ENCODE results near the gene AMZ2. TPM values are rescaled to one million over a fixed set of nuclear protein-coding genes. Genes with fewer than 3 reads are reported as not detected.
"Not testable (repeated sequence)": the region's sequence is repeated elsewhere in the genome, so short reads cannot be mapped to it uniquely, and the experiment has no call there.

AMZ2 gene
- polyA plus RNA-seq, 1 donor (not counting 4 experiments of a cell fraction or from before 2014, with no cell fraction given), result 123 TPM

DNA sequence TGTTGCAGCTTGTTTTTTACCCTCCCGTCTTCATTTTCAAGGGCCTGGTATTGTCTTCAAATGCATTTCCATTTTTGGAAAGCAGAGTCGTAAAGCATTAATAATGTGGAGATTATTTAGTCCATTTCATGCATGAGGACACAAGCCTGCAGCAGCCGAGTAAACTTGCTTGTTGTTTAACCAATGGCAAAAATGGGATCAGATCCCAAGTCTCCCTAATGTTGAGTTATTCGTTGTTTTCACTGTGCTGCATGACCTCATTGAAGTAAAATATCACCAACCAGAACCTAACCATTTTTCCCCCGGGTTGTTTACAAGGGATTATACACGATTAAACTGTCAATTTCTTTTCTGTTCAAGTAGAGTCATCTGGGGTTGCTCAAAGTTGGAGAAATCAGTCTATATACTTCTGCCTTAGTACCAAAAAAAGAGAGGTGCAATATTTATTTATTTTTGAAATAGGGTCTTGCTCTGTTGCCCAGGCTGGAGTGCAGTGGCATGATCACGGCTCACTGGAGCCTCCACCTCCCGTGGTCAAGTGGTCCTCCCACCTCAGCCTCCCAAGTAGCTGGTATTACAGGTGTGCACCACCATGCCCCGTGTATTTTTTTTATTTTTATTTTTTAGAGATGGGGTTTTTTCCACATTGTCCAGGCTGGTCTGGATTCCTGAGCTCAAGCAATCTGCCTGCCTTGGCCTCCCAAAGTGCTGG lies 12.4 kb downstream of the AMZ2 start:
- TF ChIP-seq EZH2 (IDR thresholded peaks at IDR 0.05; ENCODE audit: low read length), result no peak
- TF ChIP-seq, protein P1, sequence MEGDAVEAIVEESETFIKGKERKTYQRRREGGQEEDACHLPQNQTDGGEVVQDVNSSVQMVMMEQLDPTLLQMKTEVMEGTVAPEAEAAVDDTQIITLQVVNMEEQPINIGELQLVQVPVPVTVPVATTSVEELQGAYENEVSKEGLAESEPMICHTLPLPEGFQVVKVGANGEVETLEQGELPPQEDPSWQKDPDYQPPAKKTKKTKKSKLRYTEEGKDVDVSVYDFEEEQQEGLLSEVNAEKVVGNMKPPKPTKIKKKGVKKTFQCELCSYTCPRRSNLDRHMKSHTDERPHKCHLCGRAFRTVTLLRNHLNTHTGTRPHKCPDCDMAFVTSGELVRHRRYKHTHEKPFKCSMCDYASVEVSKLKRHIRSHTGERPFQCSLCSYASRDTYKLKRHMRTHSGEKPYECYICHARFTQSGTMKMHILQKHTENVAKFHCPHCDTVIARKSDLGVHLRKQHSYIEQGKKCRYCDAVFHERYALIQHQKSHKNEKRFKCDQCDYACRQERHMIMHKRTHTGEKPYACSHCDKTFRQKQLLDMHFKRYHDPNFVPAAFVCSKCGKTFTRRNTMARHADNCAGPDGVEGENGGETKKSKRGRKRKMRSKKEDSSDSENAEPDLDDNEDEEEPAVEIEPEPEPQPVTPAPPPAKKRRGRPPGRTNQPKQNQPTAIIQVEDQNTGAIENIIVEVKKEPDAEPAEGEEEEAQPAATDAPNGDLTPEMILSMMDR (optimal IDR thresholded peaks at IDR 0.05 in 1 of 3, IDR thresholded peaks at IDR 0.05 in 1 of 3, conservative IDR thresholded peaks at IDR 0.05 in 1 of 3; ENCODE audit: extremely low read depth in 1 of 3, insufficient read depth in 2 of 3, low read length in 3 of 3), result no peak
- no peak overlapping the region for H2AFZ ChIP-seq (ENCODE audit: control insufficient read depth, low read length)
- H3K9me1 ChIP-seq (ENCODE audit: control insufficient read depth, extremely low read depth, insufficient read depth, low read length), result no peaks in the 10 kb centered on the region
- dilution Hi-C loops (cut with MboI; ENCODE audit: extremely low pct_ligation_motif_present, low sequenced_read_pairs), result no loop called here
- no peaks in the 10 kb centered on the region for H3K9me3 ChIP-seq (ENCODE audit: control insufficient read depth, low read depth, low read length)
- no peaks in the 10 kb centered on the region for H3K27me3 ChIP-seq (ENCODE audit: control insufficient read depth, extremely low read depth, insufficient read depth, low read length)
- H3K9ac ChIP-seq (ENCODE audit: control insufficient read depth, extremely low read depth, insufficient read depth, low read length), result no peak overlapping the region
- no peaks in the 10 kb centered on the region for H3K79me2 ChIP-seq (ENCODE audit: control insufficient read depth, insufficient read depth, low read length)
- FAIRE-seq, result no peak
- no peak overlapping the region for H3K4me2 ChIP-seq (ENCODE audit: control insufficient read depth, extremely low read depth, insufficient read depth, low read depth, low read length)
- H3K4me3 ChIP-seq (ENCODE audit: control insufficient read depth in 2 of 3, extremely low read depth in 1 of 3, insufficient read depth in 2 of 3, low read depth in 1 of 3, low read length in 3 of 3), result no peak overlapping the region
- peaks cover 0 to 5% of the 10 kb centered on the region in 2 experiments for H3K36me3 ChIP-seq (ENCODE audit: control insufficient read depth in 2 of 2, extremely low read depth in 1 of 2, insufficient read depth in 2 of 2, low read length in 2 of 2)
- H3K4me1 ChIP-seq (ENCODE audit: control insufficient read depth, extremely low read depth, insufficient read depth, low read length), result peaks cover 3% of the 10 kb centered on the region
- no peaks in the 10 kb centered on the region for H4K20me1 ChIP-seq (ENCODE audit: control insufficient read depth, extremely low read depth, insufficient read depth, low read length)
- H3K27ac ChIP-seq (ENCODE audit: control insufficient read depth, insufficient read depth, low read length), result no peak overlapping the region
- no peak for DNase-seq (ENCODE audit: low read depth, low spot score)

DNA sequence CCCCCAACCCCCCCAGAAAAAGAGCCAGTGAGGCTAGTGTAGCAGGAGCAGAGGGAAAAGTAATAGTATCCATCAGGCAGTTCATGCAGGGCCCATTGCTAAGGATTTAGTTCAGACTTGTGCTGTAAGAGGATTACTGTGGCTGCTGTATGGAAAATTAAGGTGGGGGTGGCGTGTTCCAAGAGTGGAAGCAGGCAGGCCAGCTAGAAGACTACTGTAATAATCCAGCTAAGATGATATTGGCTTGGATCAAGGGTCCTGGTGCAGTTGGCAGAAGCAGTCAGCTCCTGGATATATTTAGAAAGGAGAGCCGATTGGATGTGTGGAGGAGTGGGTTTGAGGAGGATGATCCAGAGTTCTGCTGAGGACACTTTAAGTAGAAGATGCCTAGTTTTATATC lies 14.6 kb downstream of the AMZ2 start:
- H4K20me1 ChIP-seq (ENCODE audit: control insufficient read depth, extremely low read depth, insufficient read depth, low read length); DNase-seq (ENCODE audit: low read depth, low spot score); H3K9ac ChIP-seq (ENCODE audit: control insufficient read depth, extremely low read depth, insufficient read depth, low read length); H3K4me3 ChIP-seq (ENCODE audit: control insufficient read depth in 2 of 3, extremely low read depth in 1 of 3, insufficient read depth in 2 of 3, low read depth in 1 of 3, low read length in 3 of 3); H3K9me3 ChIP-seq (ENCODE audit: control insufficient read depth, low read depth, low read length); H3K27me3 ChIP-seq (ENCODE audit: control insufficient read depth, extremely low read depth, insufficient read depth, low read length); H3K4me2 ChIP-seq (ENCODE audit: control insufficient read depth, extremely low read depth, insufficient read depth, low read depth, low read length); FAIRE-seq; H2AFZ ChIP-seq (ENCODE audit: control insufficient read depth, low read length); H3K27ac ChIP-seq (ENCODE audit: control insufficient read depth, insufficient read depth, low read length); H3K4me1 ChIP-seq (ENCODE audit: control insufficient read depth, extremely low read depth, insufficient read depth, low read length); H3K36me3 ChIP-seq (ENCODE audit: control insufficient read depth in 2 of 2, extremely low read depth in 1 of 2, insufficient read depth in 2 of 2, low read length in 2 of 2); H3K79me2 ChIP-seq (ENCODE audit: control insufficient read depth, insufficient read depth, low read length); dilution Hi-C loops (cut with MboI; ENCODE audit: extremely low pct_ligation_motif_present, low sequenced_read_pairs); H3K9me1 ChIP-seq (ENCODE audit: control insufficient read depth, extremely low read depth, insufficient read depth, low read length): not testable (repeated sequence)
